IPS DF 6.9 (cell line): ENCODE results near the gene KRT36.

Source experiments
- DNase-seq: peaks from one replicate; pipeline ENCODE4 v3.0.0-alpha.2; 2013; ENCODE audit warnings: low read depth, low spot score
- H3K27ac ChIP-seq: one replicate; pipeline ENCODE4 v1.5.1; 2013; ENCODE audit warnings: low read length, control low read depth
- H3K27me3 ChIP-seq: 2 replicates; pipeline ENCODE4 v1.6.1; 2013; ENCODE audit warnings: mild to moderate bottlenecking, low read length; ENCODE audit not compliant: control insufficient read depth, insufficient read depth
- H3K36me3 ChIP-seq: 2 replicates; pipeline ENCODE4 v1.6.1; 2013; ENCODE audit warnings: low read length; ENCODE audit not compliant: control insufficient read depth, insufficient read depth
- H3K4me1 ChIP-seq: 2 replicates; pipeline ENCODE4 v1.6.1; 2013; ENCODE audit warnings: low read length; ENCODE audit not compliant: control insufficient read depth, insufficient read depth
- H3K4me3 ChIP-seq: 2 replicates; pipeline ENCODE4 v1.5.1; 2013; ENCODE audit warnings: mild to moderate bottlenecking, low read length
- H3K9me3 ChIP-seq: 2 replicates; pipeline ENCODE4 v1.6.1; 2013; ENCODE audit warnings: low read length, inconsistent platforms; ENCODE audit not compliant: control insufficient read depth, insufficient read depth
- WGBS: extraction: QIAGEN DNeasy Blood & Tissue Kit; methylation state at CpG from one replicate; pipeline ENCODE4 v1.1.7; 2013; ENCODE audit warnings: mixed read lengths, missing lambda C conversion rate; ENCODE audit not compliant: insufficient read length, insufficient coverage; 5-methylcytosine and 5-hydroxymethylcytosine counted together

Gene KRT36

DNA sequence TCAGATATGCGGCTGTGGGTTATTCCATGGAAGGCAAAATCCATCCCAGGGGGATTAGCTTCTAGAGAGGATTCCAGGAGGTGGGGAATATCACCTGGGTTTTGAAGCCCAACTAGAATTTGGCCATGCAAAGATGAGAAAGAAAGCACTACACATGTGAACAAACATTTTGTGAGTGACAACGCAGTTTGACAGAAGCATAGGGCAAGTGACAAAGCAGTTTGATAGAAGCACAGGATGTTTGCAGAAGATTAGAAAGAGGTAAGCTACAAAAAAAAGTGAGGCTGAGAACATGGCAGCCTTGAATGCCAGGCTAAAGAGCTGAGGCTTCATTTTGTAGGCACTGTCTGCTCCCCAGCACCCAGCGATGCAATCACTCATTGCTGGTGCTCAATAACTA, 36.6 kb downstream of the KRT36 start:
- no peak for DNase-seq
- H3K36me3 ChIP-seq, result no peaks in the 10 kb centered on the region
- no peak overlapping the region for H3K27ac ChIP-seq
- no peaks in the 10 kb centered on the region for H3K4me1 ChIP-seq
- H3K4me3 ChIP-seq, result no peak overlapping the region
- no CpG with 5 or more reads among the region's 3 CpGs for WGBS
- no peaks in the 10 kb centered on the region for H3K27me3 ChIP-seq
- H3K9me3 ChIP-seq, result no peaks in the 10 kb centered on the region; the same call in 1 of the 2 replicates

DNA sequence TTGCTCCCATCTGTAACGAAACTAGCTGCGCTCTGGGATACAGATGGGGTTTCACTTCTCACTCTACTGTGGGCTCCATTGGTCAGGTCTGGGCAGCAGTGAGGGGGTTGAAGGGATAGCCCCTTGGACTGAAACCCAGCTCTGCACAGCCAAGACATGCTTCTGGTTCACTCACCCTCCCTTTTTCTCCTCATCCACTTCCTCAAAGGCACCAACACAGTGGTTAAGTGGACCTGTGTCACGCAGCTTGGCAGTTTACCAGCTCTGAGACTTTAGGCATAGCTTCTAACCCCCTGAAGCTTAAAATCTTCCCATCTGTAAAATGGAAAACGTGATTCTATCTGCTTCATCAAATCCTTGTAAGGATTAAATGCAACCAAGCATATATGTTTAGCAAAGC, 37.4 kb downstream of the KRT36 start:
- Histone ChIP-seq H3K36me3 (no peaks in the 10 kb centered on the region), H3K27ac (no peak overlapping the region), H3K4me1 (no peaks in the 10 kb centered on the region), H3K9me3 (no peaks in the 10 kb centered on the region; the same call in 1 of the 2 replicates), H3K4me3 (no peak overlapping the region), H3K27me3 (no peaks in the 10 kb centered on the region)
- no CpG with 5 or more reads among the region's 4 CpGs for WGBS
- DNase-seq, result no peak

DNA sequence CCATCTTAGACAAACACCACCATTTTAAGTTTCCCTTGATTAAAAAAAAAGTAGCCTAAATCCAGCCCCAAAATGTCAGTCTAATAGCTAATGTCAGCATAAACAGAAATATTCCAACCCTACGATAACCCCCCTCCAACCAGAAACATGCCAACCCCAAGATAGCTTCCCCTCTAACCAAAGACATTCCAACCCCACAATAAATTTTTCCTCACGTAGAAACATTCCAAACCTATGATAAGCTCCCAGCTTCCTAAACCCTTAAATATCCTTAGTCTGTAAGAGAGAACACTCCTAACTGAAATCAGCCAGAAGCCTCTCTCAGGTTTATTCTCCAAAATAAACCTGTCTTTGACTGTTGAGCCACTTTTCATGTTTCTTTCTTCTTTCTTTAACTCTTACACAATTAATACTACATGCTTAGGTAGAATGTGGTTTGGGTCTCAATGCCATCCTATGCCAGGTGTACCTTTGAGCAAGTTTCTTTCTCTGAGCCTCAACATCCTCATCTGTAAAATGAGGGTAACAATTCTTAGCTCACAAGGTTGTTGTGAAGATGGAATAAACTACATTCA, 38.5 kb downstream of the KRT36 start:
- 100% methylated on average over 2 of the region's 2 CpGs for WGBS
- DNase-seq, result no peak
- Histone ChIP-seq H3K4me1 (no peaks in the 10 kb centered on the region), H3K27ac (no peak overlapping the region), H3K4me3 (no peak overlapping the region), H3K27me3 (no peaks in the 10 kb centered on the region), H3K9me3 (no peaks in the 10 kb centered on the region; the same call in 1 of the 2 replicates), H3K36me3 (no peaks in the 10 kb centered on the region)

- Histone ChIP-seq H3K9me3 (no peaks in the 10 kb centered on the region; the same call in 1 of the 2 replicates), H3K27me3 (no peaks in the 10 kb centered on the region), H3K27ac (no peak overlapping the region), H3K4me3 (no peak overlapping the region), H3K36me3 (no peaks in the 10 kb centered on the region), H3K4me1 (no peaks in the 10 kb centered on the region)
- no peak for DNase-seq
- WGBS, result no CpG with 5 or more reads among the region's 6 CpGs
These were observed 40.7 kb downstream of the KRT36 start for GRCh38 chr17:41449008-41449407.

DNA sequence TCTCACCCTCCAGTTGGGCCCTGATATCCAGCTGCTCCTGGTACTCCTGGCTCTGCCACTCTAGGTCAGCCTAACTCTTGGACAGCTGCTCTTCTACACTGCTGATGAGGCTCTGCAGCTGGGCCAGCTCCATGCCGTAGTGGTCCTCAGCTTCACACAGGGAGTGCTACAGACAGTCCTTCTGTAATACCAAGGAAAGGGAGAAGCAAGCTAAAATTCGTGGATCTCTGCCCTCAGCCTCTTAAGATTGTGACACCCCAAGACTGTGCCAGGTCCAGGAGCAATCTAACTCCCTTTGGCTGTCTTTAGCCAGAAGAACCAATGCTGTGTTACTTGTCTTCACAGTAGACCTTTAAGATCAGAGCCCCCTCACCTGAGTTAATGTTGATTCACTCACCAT, 41.2 kb downstream of the KRT36 start:
- DNase-seq, result no peak
- no CpG with 5 or more reads among the region's 2 CpGs for WGBS
- Histone ChIP-seq H3K9me3 (no peaks in the 10 kb centered on the region; the same call in 1 of the 2 replicates), H3K4me3 (no peak overlapping the region), H3K27ac (no peak overlapping the region), H3K4me1 (no peaks in the 10 kb centered on the region), H3K27me3 (no peaks in the 10 kb centered on the region), H3K36me3 (no peaks in the 10 kb centered on the region)

DNA sequence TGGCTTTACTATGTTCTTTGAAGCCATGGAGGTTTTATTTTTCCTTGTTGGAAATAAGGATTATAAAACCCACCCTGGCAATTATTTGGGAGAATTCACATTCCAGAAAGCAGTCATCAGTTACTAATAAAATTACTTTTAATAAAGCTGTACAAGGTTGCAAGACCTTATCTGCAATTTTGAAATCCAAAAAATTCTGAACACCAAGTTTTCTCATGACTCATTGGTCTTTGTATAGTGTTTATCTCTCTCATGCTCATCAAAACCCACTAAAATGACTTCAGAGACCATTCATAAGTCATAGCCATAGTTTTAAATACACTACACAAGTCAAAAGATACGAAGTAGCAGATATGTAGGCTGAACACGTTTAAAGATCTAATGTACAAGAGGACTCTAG, 42.9 kb downstream of the KRT36 start:
- H3K27ac ChIP-seq, result no peak overlapping the region
- H3K9me3 ChIP-seq, result no peaks in the 10 kb centered on the region; the same call in 1 of the 2 replicates
- no peaks in the 10 kb centered on the region for H3K4me1 ChIP-seq
- H3K36me3 ChIP-seq, result no peaks in the 10 kb centered on the region
- H3K4me3 ChIP-seq, result no peak overlapping the region
- no peaks in the 10 kb centered on the region for H3K27me3 ChIP-seq
- WGBS, result no CpG with 5 or more reads among the region's 2 CpGs
- DNase-seq, result no peak

- no peaks in the 10 kb centered on the region for H3K9me3 ChIP-seq
- H3K4me1 ChIP-seq, result no peaks in the 10 kb centered on the region
- H3K4me3 ChIP-seq, result no peak overlapping the region
- H3K36me3 ChIP-seq, result no peaks in the 10 kb centered on the region; the same call in 1 of the 2 replicates
- H3K27ac ChIP-seq, result no peak overlapping the region
- H3K27me3 ChIP-seq, result no peaks in the 10 kb centered on the region
- no peak for DNase-seq
- no CpG with 5 or more reads among the region's 3 CpGs for WGBS
These were observed 45.1 kb downstream of the KRT36 start for GRCh38 chr17:41444640-41445039.

DNA sequence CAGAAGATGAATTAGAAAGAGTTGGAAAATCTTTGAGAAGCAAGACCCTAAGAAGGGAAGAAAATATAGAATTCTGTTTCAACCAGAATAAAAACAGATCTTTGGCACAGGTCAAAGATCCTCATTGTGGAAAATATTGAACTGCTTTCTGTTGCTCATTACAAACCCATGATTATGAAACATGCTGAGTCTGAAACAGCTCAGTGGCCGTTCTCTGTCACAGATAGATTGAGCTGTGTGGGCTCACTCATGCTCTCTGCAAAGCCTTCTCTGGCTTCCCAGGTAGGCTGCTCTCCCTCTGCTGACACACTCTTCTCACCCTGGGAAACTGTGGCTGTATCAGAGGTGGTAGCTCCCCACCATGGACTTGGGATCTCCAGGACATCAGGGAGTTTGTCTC, 45.5 kb downstream of the KRT36 start:
- no peaks in the 10 kb centered on the region for H3K27me3 ChIP-seq
- no CpG with 5 or more reads among the region's 1 CpG for WGBS

GRCh38 chr17:41442739-41443138, 47.0 kb downstream of the KRT36 start:
- no peaks in the 10 kb centered on the region; the same call in 1 of the 2 replicates for H3K36me3 ChIP-seq
- H3K27ac ChIP-seq, result no peak overlapping the region
- no peaks in the 10 kb centered on the region for H3K27me3 ChIP-seq
- H3K4me3 ChIP-seq, result no peak overlapping the region
- H3K9me3 ChIP-seq, result no peaks in the 10 kb centered on the region
- DNase-seq, result no peak
- WGBS, result no CpG with 5 or more reads among the region's 4 CpGs
- H3K4me1 ChIP-seq, result no peaks in the 10 kb centered on the region

More for the DNA sequence above, 45.5 kb downstream of the KRT36 start:
- no peak for DNase-seq
- H3K4me3 ChIP-seq, result no peak overlapping the region
- no peaks in the 10 kb centered on the region for H3K9me3 ChIP-seq
- H3K4me1 ChIP-seq, result no peaks in the 10 kb centered on the region
- no peaks in the 10 kb centered on the region; the same call in 1 of the 2 replicates for H3K36me3 ChIP-seq
- no peak overlapping the region for H3K27ac ChIP-seq

DNA sequence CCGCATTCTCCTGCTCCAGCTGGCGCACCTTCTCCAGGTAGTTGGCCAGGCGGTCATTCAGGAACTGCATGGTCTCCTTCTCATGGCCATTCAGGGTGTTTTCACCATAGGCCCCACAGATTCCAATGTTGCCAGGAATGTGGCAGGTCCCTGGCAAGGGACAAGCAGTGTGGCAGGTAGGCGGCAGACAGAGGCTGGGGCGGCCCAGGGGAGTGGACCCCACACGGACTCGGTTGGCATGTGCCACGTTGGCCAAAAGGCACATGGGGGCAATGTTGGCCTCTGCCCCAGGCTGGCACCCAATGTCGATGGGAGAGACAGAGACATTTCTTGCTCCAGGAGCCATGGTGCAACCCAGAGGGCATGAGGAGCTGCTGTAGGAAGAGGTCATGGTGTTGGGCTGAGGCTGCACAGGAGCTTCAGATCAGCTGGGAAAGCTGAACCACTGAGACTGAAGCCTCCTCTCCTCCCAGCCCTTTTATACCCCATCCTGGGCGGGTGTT, 49.1 kb downstream of the KRT36 start, which contains the start of gene KRT38:
TSS of gene KRT38 (minus strand) at position 453 of the 503 bp plus-strand sequence. CDS start at position 391, 62 bp downstream.
- no peak within 1 kb of the TSS for H3K27ac ChIP-seq
- H3K9me3 ChIP-seq, result no peaks in the 10 kb centered on the region
- H3K4me3 ChIP-seq, result no peak within 1 kb of the TSS
- WGBS, result no CpG with 5 or more reads among the region's 10 CpGs
- H3K36me3 ChIP-seq, result no peaks in the 10 kb centered on the region; the same call in 1 of the 2 replicates
- H3K4me1 ChIP-seq, result no peaks in the 10 kb centered on the region
- no peaks in the 10 kb centered on the region for H3K27me3 ChIP-seq
- no peak for DNase-seq

- H3K9me3 ChIP-seq, result no peaks in the 10 kb centered on the region
- H3K4me3 ChIP-seq, result no peak overlapping the region
- whole genome bisulfite sequencing, result no CpG with 5 or more reads among the region's 5 CpGs
- no peaks in the 10 kb centered on the region; the same call in 1 of the 2 replicates for H3K36me3 ChIP-seq
- no peak for DNase-seq
- H3K27me3 ChIP-seq, result no peaks in the 10 kb centered on the region
- no peaks in the 10 kb centered on the region for H3K4me1 ChIP-seq
- no peak overlapping the region for H3K27ac ChIP-seq
These were observed 50.3 kb downstream of the KRT36 start for GRCh38 chr17:41439375-41439774.
